Vagina (tissue), 2 donors: Measurements from ENCODE around the gene HCFC1R1. TPM values are rescaled to one million over a fixed set of nuclear protein-coding genes. Genes with fewer than 3 reads are reported as not detected.

Source experiments
- DNase-seq, 2 donors: peaks; one replicate each; pipeline ENCODE4 v3.0.0-alpha.2; 2017; ENCODE audit errors: extremely low spot score in 2 of 2
- H3K27ac ChIP-seq: fragments of 200-600 bp; sonication (generic); one replicate; pipeline ENCODE4 v1.5.1; 2019
- H3K27me3 ChIP-seq: fragments of 200-600 bp; sonication (generic); one replicate; pipeline ENCODE4 v1.5.1; 2019
- H3K36me3 ChIP-seq, 2 donors: fragments of 200-600 bp; sonication (generic); one replicate each; pipeline ENCODE4 v1.5.1; 2017 to 2019
- H3K4me1 ChIP-seq: fragments of 200-600 bp; sonication (generic); one replicate; pipeline ENCODE4 v1.5.1; 2019
- H3K4me3 ChIP-seq, 2 donors: fragments of 200-600 bp; sonication (generic); 1 replicate in 1 of 2; 2 replicates in 1 of 2; pipeline ENCODE4 v1.5.1; 2016 to 2019
- H3K9me3 ChIP-seq: fragments of 200-600 bp; sonication (generic); one replicate; pipeline ENCODE4 v1.5.1; 2019
- POLR2A ChIP-seq, 2 donors: fragments of 450-650 bp; IDR thresholded peaks; one replicate each; pipeline ENCODE4 v1.6.1; 2017; ENCODE audit warnings: antibody characterized with exemption in 2 of 2, mild to moderate bottlenecking in 2 of 2, moderate library complexity in 2 of 2
- POLR2AphosphoS5 ChIP-seq, 2 donors: sonication (generic); formaldehyde crosslinking; IDR thresholded peaks; one replicate each; pipeline ENCODE4 v1.9.0; 2017; ENCODE audit warnings: antibody characterized with exemption in 2 of 2, mild to moderate bottlenecking in 2 of 2, low read depth in 1 of 2; ENCODE audit not compliant: insufficient read depth in 1 of 2
- intact Hi-C: fragments of 100-400 bp; cut with DNase I; formaldehyde crosslinking; loops from one replicate; pipeline ENCODE4 v1.15.1; 2023
- total RNA-seq: library from RNA; depleted of rRNA; stranded (reverse); fragments of >200 nt; gene quantifications from one replicate; pipeline ENCODE4 v1.2.3, GENCODE V29; 2016
- TF ChIP-seq, protein P1 (sequence below), 3 experiments: fragments of 450-650 bp in 2 of 3; fragments of 200-600 bp in 1 of 3; sonication (generic) in 1 of 3; IDR thresholded peaks; one replicate each; pipeline ENCODE4 v1.5.1; 2017 to 2019; ENCODE audit warnings: antibody characterized with exemption in 3 of 3, mild to moderate bottlenecking in 2 of 3, moderate library complexity in 2 of 3

Gene HCFC1R1
- total RNA-seq, 1 donor from 2014 or later, result 39.0 TPM

DNA sequence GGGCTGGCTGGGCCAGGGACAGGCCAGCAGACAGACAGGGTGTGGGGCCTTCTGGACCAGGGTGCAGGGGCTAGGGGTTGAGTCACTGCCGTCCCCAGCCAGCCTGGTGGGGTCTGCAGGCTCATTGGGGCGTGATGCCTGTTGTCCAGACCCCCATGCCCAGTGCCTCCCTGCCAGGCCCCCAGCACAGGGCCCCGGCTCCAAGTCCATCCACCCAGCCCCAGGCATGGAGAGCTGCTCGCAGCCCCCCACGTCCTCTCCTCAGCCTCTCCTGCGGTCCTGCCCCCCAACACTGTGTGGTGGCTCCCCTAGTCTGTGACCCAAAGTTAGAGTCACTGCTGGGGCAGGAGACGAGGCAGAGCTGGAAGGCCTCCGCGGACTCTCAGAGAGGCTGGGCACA lies 36.5 kb downstream of the HCFC1R1 start:
- TF ChIP-seq POLR2AphosphoS5 (IDR thresholded peaks at IDR 0.05; ENCODE audit: insufficient read depth in 1 of 2, low read depth in 1 of 2) (no peak), POLR2A (IDR thresholded peaks at IDR 0.05) (no peak)
- TF ChIP-seq, protein P1, sequence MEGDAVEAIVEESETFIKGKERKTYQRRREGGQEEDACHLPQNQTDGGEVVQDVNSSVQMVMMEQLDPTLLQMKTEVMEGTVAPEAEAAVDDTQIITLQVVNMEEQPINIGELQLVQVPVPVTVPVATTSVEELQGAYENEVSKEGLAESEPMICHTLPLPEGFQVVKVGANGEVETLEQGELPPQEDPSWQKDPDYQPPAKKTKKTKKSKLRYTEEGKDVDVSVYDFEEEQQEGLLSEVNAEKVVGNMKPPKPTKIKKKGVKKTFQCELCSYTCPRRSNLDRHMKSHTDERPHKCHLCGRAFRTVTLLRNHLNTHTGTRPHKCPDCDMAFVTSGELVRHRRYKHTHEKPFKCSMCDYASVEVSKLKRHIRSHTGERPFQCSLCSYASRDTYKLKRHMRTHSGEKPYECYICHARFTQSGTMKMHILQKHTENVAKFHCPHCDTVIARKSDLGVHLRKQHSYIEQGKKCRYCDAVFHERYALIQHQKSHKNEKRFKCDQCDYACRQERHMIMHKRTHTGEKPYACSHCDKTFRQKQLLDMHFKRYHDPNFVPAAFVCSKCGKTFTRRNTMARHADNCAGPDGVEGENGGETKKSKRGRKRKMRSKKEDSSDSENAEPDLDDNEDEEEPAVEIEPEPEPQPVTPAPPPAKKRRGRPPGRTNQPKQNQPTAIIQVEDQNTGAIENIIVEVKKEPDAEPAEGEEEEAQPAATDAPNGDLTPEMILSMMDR (IDR thresholded peaks at IDR 0.05), result no peak
- DNase-seq, result no peak
- intact Hi-C loops, result no loop called here
- H3K27me3 ChIP-seq, result no peaks in the 10 kb centered on the region
- no peaks in the 10 kb centered on the region for H3K9me3 ChIP-seq
- no peak overlapping the region for H3K27ac ChIP-seq
- H3K4me1 ChIP-seq, result peaks cover 25% of the 10 kb centered on the region
- H3K36me3 ChIP-seq, result no peaks in the 10 kb centered on the region
- H3K4me3 ChIP-seq, result no peak overlapping the region

DNA sequence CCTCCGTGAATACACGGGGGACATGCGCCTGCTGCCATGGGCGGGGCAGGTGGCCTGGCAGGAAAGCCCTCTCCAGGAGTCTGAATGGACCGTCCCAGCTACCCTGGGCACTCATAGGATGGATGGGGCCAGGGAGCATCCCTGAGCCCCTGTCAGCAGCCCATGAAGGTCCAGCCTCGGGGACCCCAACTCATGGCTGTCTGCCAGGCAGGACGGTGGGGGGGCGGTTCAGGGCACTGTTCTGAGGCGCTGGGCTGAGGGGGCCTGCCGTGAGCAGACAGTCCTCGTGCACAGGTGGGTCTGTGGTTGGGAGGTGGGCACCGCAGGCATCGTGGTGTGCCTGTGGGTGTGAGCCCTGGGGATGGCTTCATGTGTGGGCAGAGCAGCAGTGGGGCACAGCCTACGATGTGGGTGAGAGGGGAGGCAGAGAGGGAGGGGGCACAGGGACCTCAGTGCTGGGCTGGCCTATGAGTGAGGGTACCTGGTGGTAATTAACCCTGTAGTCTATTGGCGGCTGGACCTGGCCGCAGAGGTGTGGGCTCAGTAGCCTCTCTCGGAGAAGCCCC lies 37.0 kb downstream of the HCFC1R1 start:
- intact Hi-C loops, result no loop called here
- DNase-seq, result no peak
- TF ChIP-seq, protein P1 (IDR thresholded peaks at IDR 0.05), result no peak
- TF ChIP-seq POLR2AphosphoS5 (IDR thresholded peaks at IDR 0.05; ENCODE audit: insufficient read depth in 1 of 2, low read depth in 1 of 2) (no peak), POLR2A (IDR thresholded peaks at IDR 0.05) (no peak)
- peaks cover 19% of the 10 kb centered on the region for H3K4me1 ChIP-seq
- H3K36me3 ChIP-seq, result no peaks in the 10 kb centered on the region
- no peak overlapping the region for H3K4me3 ChIP-seq
- no peaks in the 10 kb centered on the region for H3K9me3 ChIP-seq
- no peak overlapping the region for H3K27ac ChIP-seq
- no peaks in the 10 kb centered on the region for H3K27me3 ChIP-seq

DNA sequence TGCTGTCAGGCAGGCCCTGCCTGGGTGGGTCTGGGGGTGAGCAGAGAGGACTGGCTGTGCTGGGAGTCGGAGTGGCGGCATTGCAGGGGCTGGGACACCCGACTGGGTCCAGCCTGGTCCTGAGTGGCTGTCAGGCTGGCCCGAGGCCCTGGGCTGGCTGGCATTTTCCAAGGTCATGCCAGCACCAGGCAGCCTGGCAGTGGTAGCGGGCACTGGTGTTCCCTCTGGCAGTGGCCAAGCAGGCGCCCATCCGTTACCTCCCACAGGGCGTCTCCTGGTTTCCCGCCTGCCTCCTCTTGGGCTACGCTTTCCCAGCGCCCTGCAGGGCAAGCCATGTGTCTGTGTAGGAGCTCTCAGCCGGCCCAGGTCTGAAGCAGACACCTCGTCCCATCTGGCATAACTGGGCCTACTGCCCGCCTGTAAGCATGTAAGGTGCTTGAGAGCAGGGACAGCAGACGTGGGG lies 37.8 kb downstream of the HCFC1R1 start:
- DNase-seq, result no peak
- no peaks in the 10 kb centered on the region for H3K36me3 ChIP-seq
- H3K4me1 ChIP-seq, result peaks cover 25% of the 10 kb centered on the region
- TF ChIP-seq, protein P1 (IDR thresholded peaks at IDR 0.05), result no peak
- TF ChIP-seq POLR2A (IDR thresholded peaks at IDR 0.05) (no peak), POLR2AphosphoS5 (IDR thresholded peaks at IDR 0.05; ENCODE audit: insufficient read depth in 1 of 2, low read depth in 1 of 2) (no peak)
- H3K27me3 ChIP-seq, result no peaks in the 10 kb centered on the region
- intact Hi-C loops, result no loop called here
- no peaks in the 10 kb centered on the region for H3K9me3 ChIP-seq
- H3K27ac ChIP-seq, result no peak overlapping the region
- H3K4me3 ChIP-seq, result no peak overlapping the region

DNA sequence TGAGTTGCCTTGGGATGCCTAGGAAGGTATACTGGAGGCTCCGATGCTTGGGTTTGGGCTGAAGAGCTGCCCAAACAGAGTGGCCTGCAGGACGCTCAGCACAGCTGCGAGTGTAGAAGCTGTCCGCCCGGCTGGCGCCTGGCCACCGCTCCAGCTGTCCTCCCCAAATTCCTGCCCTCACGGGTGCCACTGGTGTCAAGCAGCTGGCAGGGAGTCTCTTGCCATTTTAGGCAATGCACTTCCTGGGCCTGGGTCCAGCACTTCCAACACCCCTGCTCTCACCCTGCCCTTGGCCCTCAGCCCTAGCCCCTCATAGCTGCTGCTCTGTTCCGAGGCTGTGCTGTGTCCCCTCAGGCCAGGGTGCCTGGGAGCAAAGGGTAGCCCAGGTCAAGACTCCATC lies 38.3 kb downstream of the HCFC1R1 start:
- Histone ChIP-seq H3K4me1 (peaks cover 29% of the 10 kb centered on the region), H3K27ac (no peak overlapping the region), H3K4me3 (no peak overlapping the region), H3K36me3 (no peaks in the 10 kb centered on the region), H3K9me3 (no peaks in the 10 kb centered on the region), H3K27me3 (no peaks in the 10 kb centered on the region)
- TF ChIP-seq POLR2A (IDR thresholded peaks at IDR 0.05) (no peak), POLR2AphosphoS5 (IDR thresholded peaks at IDR 0.05; ENCODE audit: insufficient read depth in 1 of 2, low read depth in 1 of 2) (no peak)
- TF ChIP-seq, protein P1 (IDR thresholded peaks at IDR 0.05), result no peak
- intact Hi-C loops, result no loop called here
- DNase-seq, result no peak

DNA sequence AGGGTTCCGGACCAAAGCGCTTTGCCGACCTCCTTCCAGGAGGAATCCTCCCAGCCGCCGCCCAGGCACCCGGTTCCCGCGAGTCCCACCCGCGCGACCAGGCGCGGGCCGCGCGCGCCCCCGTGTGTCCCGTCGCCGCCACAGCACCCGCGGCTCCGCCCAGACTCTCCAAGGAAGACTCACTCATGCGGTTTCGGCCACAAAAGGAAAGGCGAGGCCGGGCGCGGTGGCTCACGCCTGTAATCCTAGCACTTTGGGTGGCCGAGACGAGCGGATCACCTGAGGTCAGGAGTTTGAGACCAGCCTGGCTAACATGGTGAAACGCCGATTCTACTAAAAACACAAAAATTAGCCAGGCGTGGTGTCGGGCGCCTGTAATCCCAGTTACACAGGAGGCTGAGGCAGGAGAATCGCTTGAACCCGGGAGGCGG lies 40.0 kb downstream of the HCFC1R1 start:
- Histone ChIP-seq H3K4me1 (peaks cover 37% of the 10 kb centered on the region), H3K27me3 (no peaks in the 10 kb centered on the region), H3K27ac (no peak overlapping the region), H3K9me3 (no peaks in the 10 kb centered on the region), H3K4me3 (peak overlapping the region; percentile 11 to 28), H3K36me3 (no peaks in the 10 kb centered on the region)
- intact Hi-C loops, result no loop called here
- TF ChIP-seq POLR2AphosphoS5 (IDR thresholded peaks at IDR 0.05; ENCODE audit: insufficient read depth in 1 of 2, low read depth in 1 of 2) (no peak), POLR2A (IDR thresholded peaks at IDR 0.05) (no peak)
- TF ChIP-seq, protein P1 (IDR thresholded peaks at IDR 0.05), result peak; percentile 81 to 92 (median 92)
- no peak for DNase-seq
